HepG2 (cell line): ENCODE results near the gene PPA2. TPM values are rescaled to one million over a fixed set of nuclear protein-coding genes. Genes with fewer than 3 reads are reported as not detected.

Source experiments
- ATAC-seq: fragments of 200-7000 bp; cut with Tn5 transposase; 3 replicates; pipeline ENCODE4 v1.9.1; 2020; ENCODE audit warnings: mild to moderate bottlenecking, moderate library complexity
- BruUV-seq: library from RNA; stranded (reverse); fragments of 400-500 nt; replicated peaks from 2 replicates; lab custom pipeline; 2021; lab: Mats Ljungman, UMichigan
- CTCF ChIA-PET: fragments of 300-600 bp; formaldehyde crosslinking; extraction: SDS; loops from one replicate; lab custom pipeline; 2021; ENCODE audit warnings: low total read pairs, inconsistent platforms, low intra/inter-chr PET ratio; lab: Yijun Ruan, JAX
- POLR2A ChIA-PET: fragments of 350-600 bp; sonication (Branson Sonifier 250); formaldehyde crosslinking; loops from one replicate; lab custom pipeline; 2020; ENCODE audit warnings: antibody characterized with exemption, inconsistent platforms; lab: Yijun Ruan, JAX
- DNase-seq: peaks from one replicate; pipeline ENCODE4 v3.0.0-alpha.2; 2015; ENCODE audit warnings: low spot score
- FAIRE-seq: peaks from 3 replicates; lab custom pipeline; 2011; peaks lifted over from hg19 to GRCh38; lab: Jason Lieb, UNC
- H2AFZ ChIP-seq: one replicate; pipeline ENCODE4 v1.6.1; 2011; ENCODE audit warnings: low read length, inconsistent platforms
- H3K27ac ChIP-seq: fragments of 300-600 bp; 3 replicates; pipeline ENCODE4 v1.8.0; 2011; ENCODE audit warnings: mixed run types, mild to moderate bottlenecking, mixed read lengths, low read length, inconsistent platforms; ENCODE audit not compliant: insufficient read depth; ENCODE audit errors: extremely low read length
- H3K27me3 ChIP-seq, 2 experiments: fragments of 200-600 bp in 1 of 2; 2 replicates in 1 of 2; 3 replicates in 1 of 2; pipeline versions ENCODE4 v1.6.0 to v1.8.0; 2011; ENCODE audit warnings: low read length in 2 of 2, mild to moderate bottlenecking in 2 of 2, moderate library complexity in 2 of 2, inconsistent platforms in 1 of 2; ENCODE audit not compliant: insufficient read depth in 2 of 2, control insufficient read depth in 1 of 2
- H3K36me3 ChIP-seq, 2 experiments: fragments of 200-600 bp in 1 of 2; replicated peaks in 1 of 2; 2 replicates in 1 of 2; 3 replicates in 1 of 2; pipeline versions ENCODE4 v1.5.1 to v1.8.0; 2011; ENCODE audit warnings: low read length in 2 of 2, inconsistent platforms in 1 of 2; ENCODE audit not compliant: insufficient read depth in 2 of 2, control insufficient read depth in 1 of 2
- H3K4me1 ChIP-seq: 2 replicates; pipeline ENCODE4 v1.5.1; 2012; ENCODE audit warnings: low read length, inconsistent platforms; ENCODE audit not compliant: insufficient read depth
- H3K4me2 ChIP-seq: 2 replicates; pipeline ENCODE4 v1.6.0; 2011; ENCODE audit warnings: low read depth, low read length, inconsistent platforms
- H3K4me3 ChIP-seq, 3 experiments: fragments of 200-600 bp in 1 of 3; sonication (generic), shearing (Covaris generic) in 1 of 3; replicated peaks in 1 of 3; 2 replicates each; pipeline ENCODE4 v1.5.1; 2011 to 2016; ENCODE audit warnings: low read length in 3 of 3, inconsistent platforms in 2 of 3, low read depth in 2 of 3, mild to moderate bottlenecking in 2 of 3, control low read depth in 1 of 3, mixed read lengths in 1 of 3; ENCODE audit not compliant: insufficient read depth in 1 of 3
- H3K79me2 ChIP-seq: one replicate; pipeline ENCODE4 v1.6.1; 2011; ENCODE audit warnings: low read length, inconsistent platforms; ENCODE audit not compliant: insufficient read depth
- H3K9ac ChIP-seq: 2 replicates; pipeline ENCODE4 v1.6.0; 2011; ENCODE audit warnings: mild to moderate bottlenecking, low read depth, low read length, inconsistent platforms; ENCODE audit not compliant: insufficient read depth
- H3K9me3 ChIP-seq: 2 replicates; pipeline ENCODE4 v1.5.1; 2012; ENCODE audit warnings: mild to moderate bottlenecking, low read length
- H4K20me1 ChIP-seq: 2 replicates; pipeline ENCODE4 v1.6.0; 2011; ENCODE audit warnings: inconsistent platforms, mild to moderate bottlenecking, low read length, moderate library complexity; ENCODE audit not compliant: insufficient read depth
- ARHGAP35 ChIP-seq: sonication (generic); formaldehyde crosslinking; IDR thresholded peaks from 2 replicates; pipeline ENCODE4 v1.9.0; 2022; ENCODE audit warnings: mild to moderate bottlenecking, inconsistent platforms, moderate library complexity, missing genetic modification reagents, borderline replicate concordance
- MEIS2 ChIP-seq: sonication (generic); formaldehyde crosslinking; IDR thresholded peaks from 2 replicates; pipeline ENCODE4 v1.9.0; 2021; ENCODE audit warnings: mild to moderate bottlenecking, missing genetic modification reagents
- SMARCE1 ChIP-seq: fragments of 450-650 bp; IDR thresholded peaks from 2 replicates; pipeline ENCODE4 v1.6.1; 2017; ENCODE audit warnings: borderline replicate concordance
- ZNF124 ChIP-seq: sonication (generic); formaldehyde crosslinking; IDR thresholded peaks from 2 replicates; pipeline ENCODE4 v1.4.0; 2020; ENCODE audit warnings: missing genetic modification reagents
- WGBS: methylation state at CpG from one replicate; pipeline ENCODE4 v1.1.6; 2017; ENCODE audit warnings: low lambda C conversion rate; 5-methylcytosine and 5-hydroxymethylcytosine counted together
- in situ Hi-C: cut with HindIII; loops from 2 replicates; pipeline ENCODE4 v1.10.0; 2017; ENCODE audit warnings: low pct_unique_long_range_greater_than_20kb; ENCODE audit not compliant: extremely low pct_ligation_motif_present
- intact Hi-C: fragments of 100-400 bp; cut with micrococcal nuclease; formaldehyde crosslinking; loops from one replicate; pipeline ENCODE4 v1.10.0; 2022; ENCODE audit not compliant: unreplicated experiment
- polyA plus RNA-seq, 8 experiments: library from polyadenylated mRNA; depleted of rRNA in 3 of 8; stranded (reverse) in 7 of 8; unstranded in 1 of 8; fragments of >200 nt; fragmentation: Illumina TruSeq in 4 of 8; extraction: Trizol in 4 of 8; gene quantifications; 2 replicates each; pipeline versions ENCODE4 v1.2.1 to v1.2.3, GENCODE V29; 2011 to 2016; ENCODE audit warnings: low read depth in 4 of 8, missing spikeins in 1 of 8, mixed read lengths in 1 of 8; ENCODE audit not compliant: insufficient read depth in 1 of 8
- total RNA-seq, 5 experiments: library from RNA; depleted of rRNA; stranded (reverse); fragments of >200 nt; fragmentation: Illumina TruSeq; extraction: Trizol; gene quantifications; 2 replicates each; pipeline ENCODE4 v1.2.3, GENCODE V29; 2016; ENCODE audit warnings: low read depth in 1 of 5
- TF ChIP-seq, protein P1 (sequence below): sonication (generic); formaldehyde crosslinking; IDR thresholded peaks from 2 replicates; pipeline ENCODE4 v1.4.0; 2020; ENCODE audit warnings: missing genetic modification reagents, mild to moderate bottlenecking, borderline replicate concordance
- TF ChIP-seq, protein P2 (sequence below): sonication (generic); formaldehyde crosslinking; IDR thresholded peaks from 2 replicates; pipeline ENCODE4 v1.4.0; 2020; ENCODE audit warnings: mild to moderate bottlenecking, missing genetic modification reagents, borderline replicate concordance
- TF ChIP-seq, protein P3 (sequence below): sonication (generic); formaldehyde crosslinking; IDR thresholded peaks from 2 replicates; pipeline ENCODE4 v1.4.0; 2020; ENCODE audit warnings: missing genetic modification reagents, borderline replicate concordance
- TF ChIP-seq, protein P4 (sequence below): sonication (generic); formaldehyde crosslinking; IDR thresholded peaks from 2 replicates; pipeline ENCODE4 v1.5.0; 2020; ENCODE audit warnings: missing genetic modification reagents, mild to moderate bottlenecking, borderline replicate concordance
- TF ChIP-seq, protein P5 (sequence below): sonication (generic); formaldehyde crosslinking; conservative IDR thresholded peaks from 2 replicates; pipeline ENCODE4 v1.5.0; 2020; ENCODE audit warnings: missing genetic modification reagents

The PPA2 gene
- total and polyA plus RNA-seq, 2 of the 13 experiments (the other 11 are each of a cell fraction or from before 2014, with no cell fraction given): 44.2 to 70.6 TPM

DNA sequence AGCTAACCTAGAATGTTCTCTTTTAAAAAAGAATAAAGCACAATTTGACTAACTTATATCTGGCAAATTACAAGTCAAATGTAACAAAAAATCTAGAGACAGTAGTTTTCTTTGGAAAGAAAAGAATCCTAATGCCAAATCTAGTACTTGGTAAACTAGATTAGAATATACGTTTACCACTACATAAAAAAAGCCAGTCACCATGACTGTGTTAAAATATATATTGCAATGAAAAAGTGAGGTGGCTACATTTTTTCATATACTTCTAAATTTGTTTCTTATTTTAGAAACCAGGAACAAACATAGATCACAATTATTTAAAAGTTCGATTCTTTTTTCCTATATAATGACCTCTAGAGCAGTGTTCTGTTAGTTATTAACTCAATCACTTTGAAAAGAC, 29.6 kb upstream of the PPA2 start:
- H3K27ac ChIP-seq: no peak overlapping the region
- in situ Hi-C loops: no loop called here
- H3K4me2 ChIP-seq: no peak overlapping the region
- no peaks in the 10 kb centered on the region for H4K20me1 ChIP-seq
- no peak overlapping the region for H3K9ac ChIP-seq
- CTCF ChIA-PET: no interaction called here
- 0% methylated on average over 2 of the region's 2 CpGs for WGBS
- no peak for DNase-seq
- intact Hi-C loops: no loop called here
- no peak overlapping the region for H3K4me3 ChIP-seq
- H3K36me3 ChIP-seq: no peaks in the 10 kb centered on the region
- no peak for TF ChIP-seq ARHGAP35
- TF ChIP-seq, protein P1, sequence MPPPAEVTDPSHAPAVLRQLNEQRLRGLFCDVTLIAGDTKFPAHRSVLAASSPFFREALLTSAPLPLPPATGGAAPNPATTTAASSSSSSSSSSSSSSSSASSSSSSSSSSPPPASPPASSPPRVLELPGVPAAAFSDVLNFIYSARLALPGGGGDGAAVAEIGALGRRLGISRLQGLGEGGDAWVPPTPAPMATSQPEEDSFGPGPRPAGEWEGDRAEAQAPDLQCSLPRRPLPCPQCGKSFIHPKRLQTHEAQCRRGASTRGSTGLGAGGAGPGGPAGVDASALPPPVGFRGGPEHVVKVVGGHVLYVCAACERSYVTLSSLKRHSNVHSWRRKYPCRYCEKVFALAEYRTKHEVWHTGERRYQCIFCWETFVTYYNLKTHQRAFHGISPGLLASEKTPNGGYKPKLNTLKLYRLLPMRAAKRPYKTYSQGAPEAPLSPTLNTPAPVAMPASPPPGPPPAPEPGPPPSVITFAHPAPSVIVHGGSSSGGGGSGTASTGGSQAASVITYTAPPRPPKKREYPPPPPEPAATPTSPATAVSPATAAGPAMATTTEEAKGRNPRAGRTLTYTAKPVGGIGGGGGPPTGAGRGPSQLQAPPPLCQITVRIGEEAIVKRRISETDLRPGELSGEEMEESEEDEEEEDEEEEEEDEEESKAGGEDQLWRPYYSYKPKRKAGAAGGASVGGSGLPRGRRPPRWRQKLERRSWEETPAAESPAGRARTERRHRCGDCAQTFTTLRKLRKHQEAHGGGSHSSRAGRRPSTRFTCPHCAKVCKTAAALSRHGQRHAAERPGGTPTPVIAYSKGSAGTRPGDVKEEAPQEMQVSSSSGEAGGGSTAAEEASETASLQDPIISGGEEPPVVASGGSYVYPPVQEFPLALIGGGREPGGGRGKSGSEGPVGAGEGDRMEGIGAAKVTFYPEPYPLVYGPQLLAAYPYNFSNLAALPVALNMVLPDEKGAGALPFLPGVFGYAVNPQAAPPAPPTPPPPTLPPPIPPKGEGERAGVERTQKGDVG (CRISPR knock-in tag): no peak
- no peak for TF ChIP-seq SMARCE1
- TF ChIP-seq, protein P2, sequence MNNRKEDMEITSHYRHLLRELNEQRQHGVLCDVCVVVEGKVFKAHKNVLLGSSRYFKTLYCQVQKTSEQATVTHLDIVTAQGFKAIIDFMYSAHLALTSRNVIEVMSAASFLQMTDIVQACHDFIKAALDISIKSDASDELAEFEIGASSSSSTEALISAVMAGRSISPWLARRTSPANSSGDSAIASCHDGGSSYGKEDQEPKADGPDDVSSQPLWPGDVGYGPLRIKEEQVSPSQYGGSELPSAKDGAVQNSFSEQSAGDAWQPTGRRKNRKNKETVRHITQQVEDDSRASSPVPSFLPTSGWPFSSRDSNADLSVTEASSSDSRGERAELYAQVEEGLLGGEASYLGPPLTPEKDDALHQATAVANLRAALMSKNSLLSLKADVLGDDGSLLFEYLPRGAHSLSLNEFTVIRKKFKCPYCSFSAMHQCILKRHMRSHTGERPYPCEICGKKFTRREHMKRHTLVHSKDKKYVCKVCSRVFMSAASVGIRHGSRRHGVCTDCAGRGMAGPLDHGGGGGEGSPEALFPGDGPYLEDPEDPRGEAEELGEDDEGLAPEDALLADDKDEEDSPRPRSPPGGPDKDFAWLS (CRISPR knock-in tag): no peak
- TF ChIP-seq MEIS2 (CRISPR knock-in tag): no peak
- no peak for TF ChIP-seq ZNF124
- TF ChIP-seq, protein P3, sequence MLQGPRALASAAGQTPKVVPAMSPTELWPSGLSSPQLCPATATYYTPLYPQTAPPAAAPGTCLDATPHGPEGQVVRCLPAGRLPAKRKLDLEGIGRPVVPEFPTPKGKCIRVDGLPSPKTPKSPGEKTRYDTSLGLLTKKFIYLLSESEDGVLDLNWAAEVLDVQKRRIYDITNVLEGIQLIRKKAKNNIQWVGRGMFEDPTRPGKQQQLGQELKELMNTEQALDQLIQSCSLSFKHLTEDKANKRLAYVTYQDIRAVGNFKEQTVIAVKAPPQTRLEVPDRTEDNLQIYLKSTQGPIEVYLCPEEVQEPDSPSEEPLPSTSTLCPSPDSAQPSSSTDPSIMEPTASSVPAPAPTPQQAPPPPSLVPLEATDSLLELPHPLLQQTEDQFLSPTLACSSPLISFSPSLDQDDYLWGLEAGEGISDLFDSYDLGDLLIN (CRISPR knock-in tag): no peak
- TF ChIP-seq, protein P4, sequence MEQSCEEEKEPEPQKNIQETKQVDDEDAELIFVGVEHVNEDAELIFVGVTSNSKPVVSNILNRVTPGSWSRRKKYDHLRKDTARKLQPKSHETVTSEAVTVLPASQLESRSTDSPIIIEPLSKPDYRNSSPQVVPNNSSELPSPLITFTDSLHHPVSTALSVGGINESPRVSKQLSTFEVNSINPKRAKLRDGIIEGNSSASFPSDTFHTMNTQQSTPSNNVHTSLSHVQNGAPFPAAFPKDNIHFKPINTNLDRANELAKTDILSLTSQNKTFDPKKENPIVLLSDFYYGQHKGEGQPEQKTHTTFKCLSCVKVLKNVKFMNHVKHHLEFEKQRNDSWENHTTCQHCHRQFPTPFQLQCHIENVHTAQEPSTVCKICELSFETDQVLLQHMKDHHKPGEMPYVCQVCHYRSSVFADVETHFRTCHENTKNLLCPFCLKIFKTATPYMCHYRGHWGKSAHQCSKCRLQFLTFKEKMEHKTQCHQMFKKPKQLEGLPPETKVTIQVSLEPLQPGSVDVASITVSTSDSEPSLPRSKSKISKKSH (CRISPR knock-in tag): no peak
- TF ChIP-seq, protein P5, sequence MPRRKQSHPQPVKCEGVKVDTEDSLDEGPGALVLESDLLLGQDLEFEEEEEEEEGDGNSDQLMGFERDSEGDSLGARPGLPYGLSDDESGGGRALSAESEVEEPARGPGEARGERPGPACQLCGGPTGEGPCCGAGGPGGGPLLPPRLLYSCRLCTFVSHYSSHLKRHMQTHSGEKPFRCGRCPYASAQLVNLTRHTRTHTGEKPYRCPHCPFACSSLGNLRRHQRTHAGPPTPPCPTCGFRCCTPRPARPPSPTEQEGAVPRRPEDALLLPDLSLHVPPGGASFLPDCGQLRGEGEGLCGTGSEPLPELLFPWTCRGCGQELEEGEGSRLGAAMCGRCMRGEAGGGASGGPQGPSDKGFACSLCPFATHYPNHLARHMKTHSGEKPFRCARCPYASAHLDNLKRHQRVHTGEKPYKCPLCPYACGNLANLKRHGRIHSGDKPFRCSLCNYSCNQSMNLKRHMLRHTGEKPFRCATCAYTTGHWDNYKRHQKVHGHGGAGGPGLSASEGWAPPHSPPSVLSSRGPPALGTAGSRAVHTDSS (CRISPR knock-in tag): no peak
- TF ChIP-seq, all 625 proteins: peak for 0
- Histone ChIP-seq H2AFZ (no peak overlapping the region), H3K9me3 (no peaks in the 10 kb centered on the region), H3K27me3 (no peaks in the 10 kb centered on the region), H3K79me2 (no peaks in the 10 kb centered on the region), H3K4me1 (no peaks in the 10 kb centered on the region)
- POLR2A ChIA-PET: no interaction called here
- ATAC-seq (no peak), FAIRE-seq (no peak)
- no TSS peak for BruUV-seq
